T-helper 2 cell (primary cell): Measurements from ENCODE around the gene AKR1C2.
A peak's percentile ranks its signal among the peaks of the same experiment; 100 is the strongest.
"Not testable (repeated sequence)": the region's sequence is repeated elsewhere in the genome, so short reads cannot be mapped to it uniquely, and the experiment has no call there.

Experiments used
- DNase-seq, 5 experiments: peaks; one replicate each; pipeline versions ENCODE4 v3.0.0 to v3.0.0-alpha.2; 2012 to 2022

The AKR1C2 gene

GRCh38 chr10:5023177-5023805 is 19.6 kb upstream of the AKR1C2 start:
- no peak for DNase-seq

- not testable (repeated sequence) for DNase-seq
Measured at GRCh38 chr10:5021624-5022290, 18.1 kb upstream of the AKR1C2 start.

- not testable (repeated sequence) for DNase-seq
Measured at GRCh38 chr10:5019770-5020612, 16.3 kb upstream of the AKR1C2 start.

- DNase-seq, result not testable (repeated sequence)
Measured at GRCh38 chr10:5018671-5019277, 15.1 kb upstream of the AKR1C2 start.

DNA sequence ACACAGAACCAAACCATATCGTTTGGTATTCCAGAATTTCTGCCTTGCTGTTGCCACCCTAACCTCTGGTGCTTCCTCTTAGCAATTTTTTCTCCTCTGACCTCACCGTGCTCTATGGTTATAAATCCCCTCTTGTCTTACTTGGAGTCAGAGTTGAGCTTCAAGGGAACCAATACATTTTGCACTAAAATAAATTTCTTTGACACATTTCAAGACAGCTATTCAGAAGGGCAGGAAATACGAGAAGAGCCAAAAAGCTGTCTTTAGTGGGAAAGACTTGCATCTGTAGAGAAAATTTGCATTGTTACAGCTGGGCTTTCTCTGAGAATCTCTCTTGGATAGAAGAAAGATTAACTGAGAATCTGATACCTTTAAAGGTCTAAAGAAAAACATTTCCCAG is 14.5 kb upstream of the AKR1C2 start:
- DNase-seq, result no peak

DNA sequence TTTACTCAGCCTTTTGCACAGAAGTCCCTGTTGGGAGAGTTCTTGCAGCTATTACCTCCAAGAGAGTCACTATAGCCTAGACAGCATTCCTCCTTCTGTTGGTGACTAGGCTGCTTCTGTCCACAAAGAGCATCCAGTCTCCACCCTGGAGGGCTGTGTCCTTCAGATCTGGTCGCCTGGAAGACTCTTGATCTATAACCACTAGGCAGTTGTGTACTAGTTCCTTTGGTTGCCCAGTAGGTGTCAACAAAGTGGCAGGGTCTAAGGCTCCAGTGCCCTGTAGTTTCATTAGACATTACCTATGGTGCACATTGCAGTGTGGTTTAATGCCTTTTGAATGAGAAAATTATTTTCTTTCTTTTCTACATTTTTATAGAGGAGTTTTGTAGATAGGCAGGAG is 11.3 kb upstream of the AKR1C2 start:
- DNase-seq, result peak in 1 of 5 experiments; percentile 11

DNA sequence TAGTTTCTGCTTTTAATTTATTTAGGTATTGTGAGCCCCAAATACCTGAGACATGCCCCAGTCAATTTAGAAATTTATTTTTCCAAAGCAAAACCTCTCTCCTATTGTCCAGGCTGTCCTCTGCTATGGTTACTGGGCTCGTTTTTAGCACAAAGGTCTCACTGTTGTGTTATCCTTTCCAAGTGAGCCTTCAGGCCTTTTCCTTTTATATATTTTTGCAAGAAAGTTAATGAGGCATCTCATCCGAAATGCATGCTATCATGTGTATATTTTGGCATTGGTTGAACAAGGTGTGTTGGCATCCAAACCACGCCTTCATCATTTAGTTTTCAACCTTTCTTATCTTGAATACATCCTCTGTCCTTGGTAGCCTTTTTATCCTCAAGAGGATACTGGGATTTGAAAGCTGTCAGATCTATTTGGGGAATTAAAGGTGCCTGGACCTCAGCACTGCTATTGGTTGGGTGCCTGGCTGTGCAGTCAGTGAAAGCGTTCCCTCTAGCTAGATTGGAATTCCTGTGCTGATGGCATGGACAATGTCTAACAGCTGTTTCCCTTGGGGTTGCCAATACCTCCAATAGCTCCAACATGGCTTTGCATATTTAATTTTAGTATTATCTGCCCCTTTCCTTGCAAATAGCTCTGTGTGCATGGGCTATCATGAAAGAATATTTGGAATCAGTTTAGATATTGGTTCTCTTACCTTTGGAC is 10.7 kb upstream of the AKR1C2 start:
- DNase-seq, result not testable (repeated sequence)

- DNase-seq, result no peak
Measured at GRCh38 chr10:5013385-5013784, 9.7 kb upstream of the AKR1C2 start.

DNA sequence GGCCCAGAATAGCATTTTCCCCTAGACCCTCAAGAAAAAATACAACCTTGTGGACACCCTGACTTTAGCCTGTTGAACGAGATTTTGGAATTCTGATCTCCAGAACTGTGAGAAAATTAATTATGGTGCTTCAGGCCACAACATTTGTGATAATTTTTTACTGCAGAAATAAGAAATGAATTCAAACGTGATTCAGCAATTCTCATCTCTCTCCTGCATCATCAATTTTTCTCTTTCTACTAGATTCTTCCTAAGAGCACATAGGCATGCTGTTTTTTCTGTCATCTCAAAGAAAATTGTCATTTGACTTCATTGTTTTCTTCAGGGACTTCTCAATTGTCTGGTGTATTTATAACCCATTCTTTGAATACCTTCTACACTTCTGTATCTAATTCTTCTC is 8.9 kb upstream of the AKR1C2 start:
- no peak for DNase-seq

DNA sequence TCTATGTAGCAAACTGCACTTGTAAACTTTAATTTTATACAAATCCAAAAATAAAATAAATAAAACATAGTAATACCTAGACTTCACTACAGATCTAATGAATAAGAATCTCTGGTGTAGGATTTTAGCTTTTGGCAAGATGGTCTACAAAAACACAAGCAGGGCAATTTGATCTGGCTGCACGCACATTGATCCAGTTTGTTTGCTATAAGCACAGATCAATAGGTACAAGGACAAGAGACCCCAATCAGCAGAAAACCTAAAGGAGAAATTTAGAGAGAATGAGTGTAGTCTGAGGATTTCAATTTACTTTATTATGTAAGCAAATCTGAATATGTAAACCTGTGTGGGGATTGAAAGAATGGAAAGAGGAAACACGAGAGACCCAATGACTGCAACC is 7.7 kb upstream of the AKR1C2 start:
- not testable (repeated sequence) for DNase-seq

DNA sequence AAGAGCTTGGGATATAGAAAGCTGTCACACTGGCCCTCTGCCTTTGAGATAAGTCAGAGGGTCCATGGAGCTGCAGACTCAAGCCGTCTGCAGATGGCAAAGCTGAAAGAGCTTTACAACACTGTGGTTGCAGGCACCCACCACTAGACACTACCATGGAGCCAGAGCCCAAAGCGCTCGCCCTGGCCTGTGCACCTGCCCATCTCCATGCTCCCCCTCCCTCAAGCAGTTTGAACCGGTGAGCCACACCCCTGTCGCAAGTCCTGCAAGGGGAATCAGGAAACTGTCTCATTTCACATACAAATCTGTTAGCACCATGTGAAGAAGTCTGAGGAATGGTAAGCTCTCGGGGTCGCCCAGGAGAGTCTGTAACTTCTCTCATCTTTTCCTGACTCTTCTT is 6.4 kb upstream of the AKR1C2 start:
- DNase-seq, result not testable (repeated sequence)

DNA sequence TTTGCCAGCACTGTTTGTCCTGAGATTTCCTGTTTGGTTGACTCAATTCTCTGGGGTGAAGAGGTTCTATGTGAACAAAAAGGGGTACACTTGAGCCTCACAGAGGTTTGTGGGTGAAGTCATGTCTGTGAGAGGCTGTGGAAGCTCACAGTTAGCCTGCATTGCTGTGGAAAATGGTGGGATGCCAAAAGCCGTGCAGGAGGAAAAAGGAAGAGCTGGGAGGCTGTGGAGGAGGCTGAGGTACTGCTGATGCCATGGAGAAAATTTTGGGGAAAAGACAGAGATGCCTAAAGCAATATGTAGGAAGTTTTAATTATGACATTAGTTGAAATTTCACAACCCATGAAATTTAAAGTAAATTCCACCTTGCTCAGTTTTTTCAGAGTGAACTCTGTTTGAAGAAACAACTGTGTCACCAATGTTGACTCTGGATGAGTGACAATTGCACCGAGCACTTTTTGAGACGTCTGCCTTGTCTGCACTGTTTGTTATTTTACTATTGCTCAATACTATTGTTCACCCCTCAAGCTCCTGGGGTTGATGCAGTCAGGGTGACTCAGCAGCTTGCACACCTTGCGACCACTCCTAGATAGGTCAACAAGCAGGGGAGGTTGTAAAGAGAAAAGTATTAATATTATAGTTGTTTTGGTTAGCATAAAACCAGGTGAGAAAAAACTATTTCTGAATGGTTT is 5.3 kb upstream of the AKR1C2 start:
- DNase-seq, result not testable (repeated sequence)

DNA sequence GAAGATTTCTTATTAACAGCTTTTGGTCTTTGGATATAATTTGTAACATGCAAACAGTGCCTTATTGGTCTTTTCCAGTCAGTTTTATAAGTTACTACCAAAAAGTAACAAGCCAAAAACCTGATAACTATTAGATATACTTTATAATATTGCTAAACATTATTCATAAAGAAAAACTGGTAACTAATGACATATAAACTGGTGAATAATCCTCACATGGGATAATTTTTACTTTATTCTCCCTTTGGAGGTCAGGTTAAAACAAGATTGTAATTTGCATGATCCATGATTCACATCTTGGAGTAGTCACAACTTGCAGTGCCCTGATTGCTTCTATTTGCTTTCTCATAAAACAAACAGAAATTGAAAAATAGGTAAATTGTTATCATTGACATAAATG is 844 bp upstream of the AKR1C2 start:
- DNase-seq, result not testable (repeated sequence)

DNA sequence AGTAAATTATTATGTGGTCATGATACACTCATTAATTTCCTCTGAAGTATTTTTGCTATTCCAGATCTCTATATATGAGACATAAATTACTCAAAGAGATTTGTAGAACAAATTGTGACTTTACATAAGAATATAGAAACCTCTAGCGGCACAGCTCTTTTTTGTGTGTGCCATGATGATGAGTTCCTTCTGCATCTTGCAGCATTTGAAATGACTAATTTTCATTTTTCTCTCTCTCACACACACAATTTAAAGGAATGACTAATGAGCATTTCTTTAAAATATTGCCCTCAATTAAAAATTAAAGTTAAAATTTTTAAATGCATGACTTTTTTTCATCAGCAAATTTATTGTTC is 351 bp upstream of the AKR1C2 start:
- DNase-seq, result not testable (repeated sequence)

GRCh38 chr10:5002013-5002727 is 1.5 kb downstream of the AKR1C2 start:
- DNase-seq, result no peak

DNA sequence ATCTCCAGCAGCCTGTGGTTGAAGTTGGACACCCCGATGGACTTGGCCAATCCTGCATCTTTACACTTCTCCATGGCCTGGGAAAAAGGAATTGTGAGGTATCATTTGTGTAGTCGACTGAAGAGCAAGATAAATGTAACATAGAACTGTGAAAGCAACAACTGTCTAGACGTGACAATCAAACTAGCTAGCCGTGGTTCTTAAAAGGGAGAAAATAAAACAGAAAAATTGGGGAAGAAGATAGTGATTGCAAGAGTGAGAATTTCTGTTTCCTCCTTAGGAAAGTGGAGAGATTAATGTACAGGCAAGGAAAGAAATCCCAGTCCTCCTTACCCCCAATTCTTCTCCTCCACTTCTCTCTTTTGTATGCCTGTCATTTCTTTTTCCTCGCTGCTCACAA is 5.0 kb downstream of the AKR1C2 start:
- DNase-seq, result no peak

DNA sequence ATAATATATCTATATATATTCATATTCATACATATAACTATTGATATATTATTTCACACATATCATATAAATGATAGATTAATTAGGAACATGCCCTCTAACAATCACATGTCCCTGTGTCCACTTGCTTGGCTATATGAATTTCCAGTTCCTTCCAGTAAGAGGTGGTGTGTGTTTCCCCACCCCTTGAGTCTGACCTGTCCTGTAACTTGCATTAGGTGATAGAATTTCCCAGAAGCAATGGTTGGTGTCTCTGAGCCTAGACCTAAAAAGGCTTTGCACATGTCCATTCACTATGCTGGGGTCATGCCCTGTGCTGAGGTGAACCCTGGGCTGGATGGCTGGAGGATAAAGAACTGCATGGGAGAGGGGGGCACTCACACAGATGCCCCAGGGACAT is 9.4 kb downstream of the AKR1C2 start:
- not testable (repeated sequence) for DNase-seq

DNA sequence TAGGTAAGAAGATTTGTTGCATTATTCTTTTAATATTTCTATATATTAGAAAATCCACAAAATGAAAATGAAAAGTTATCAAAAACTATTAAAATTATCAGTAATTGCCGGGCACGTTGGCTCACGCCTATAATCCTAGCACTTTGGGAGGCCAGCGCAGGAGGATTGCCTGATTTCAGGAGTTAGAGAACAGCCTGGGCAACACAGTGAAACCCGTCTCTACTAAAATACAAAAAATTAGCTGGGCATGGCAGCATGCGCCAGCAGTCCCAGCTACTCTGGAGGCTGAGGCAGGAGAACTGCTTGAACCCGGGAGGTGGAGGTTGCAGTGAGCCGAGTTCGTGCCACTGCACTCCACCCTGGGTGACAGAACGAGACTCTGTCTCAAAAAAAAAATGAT is 11.1 kb downstream of the AKR1C2 start:
- not testable (repeated sequence) for DNase-seq

DNA sequence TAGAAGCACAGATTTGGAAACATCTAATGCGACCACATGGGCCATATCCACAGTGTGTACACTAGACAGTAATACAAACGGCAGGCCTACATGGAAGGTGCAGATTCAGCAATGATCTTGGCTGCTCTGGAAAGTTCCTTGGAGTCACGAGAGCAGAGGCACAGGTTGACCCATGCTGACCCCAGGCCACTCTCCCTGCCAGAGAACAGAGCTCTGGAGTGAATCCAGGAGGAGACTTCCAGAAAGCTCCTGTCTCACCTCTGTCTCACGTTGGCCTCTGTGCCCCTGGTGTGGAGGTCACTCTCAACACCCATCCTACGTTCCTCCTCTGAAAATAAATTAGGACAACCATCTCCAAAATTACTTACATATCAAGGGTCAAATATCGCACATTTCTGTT is 12.2 kb downstream of the AKR1C2 start:
- not testable (repeated sequence) for DNase-seq

- no peak for DNase-seq
Measured at GRCh38 chr10:4990217-4990616, 13.4 kb downstream of the AKR1C2 start.

DNA sequence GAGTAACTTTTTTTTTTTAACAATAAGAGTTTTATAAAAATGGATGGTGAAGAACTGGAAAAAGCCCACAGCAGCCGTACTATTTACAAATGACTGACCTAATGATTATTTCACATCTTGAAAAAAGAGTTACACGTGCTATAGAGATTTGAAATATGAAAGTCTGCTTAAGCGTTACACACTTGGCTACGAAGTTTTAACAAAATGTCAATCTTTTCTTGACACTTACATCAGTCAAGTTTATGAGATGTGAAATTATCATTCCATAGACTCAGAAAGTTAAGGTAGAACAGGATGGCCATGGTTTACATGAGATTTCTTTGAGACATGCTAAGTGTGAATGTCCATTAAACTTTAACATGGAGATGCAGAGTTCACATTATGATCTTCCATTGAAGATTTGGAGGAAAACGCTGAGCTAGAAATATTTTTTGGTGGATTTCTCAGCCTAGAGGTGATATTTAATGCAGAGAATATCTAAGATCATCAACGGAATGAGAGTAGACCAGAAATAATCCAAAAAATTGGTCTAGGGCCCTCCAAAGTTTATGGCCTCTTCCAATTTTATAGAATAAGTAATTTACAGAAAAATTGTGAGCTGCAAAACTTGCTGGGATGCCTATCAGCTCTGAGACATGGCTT is 15.5 kb downstream of the AKR1C2 start:
- not testable (repeated sequence) for DNase-seq
